Sigmoid colon (tissue), 4 donors: ENCODE data around the gene SLCO6A1.

Source experiments
- POLR2AphosphoS5 ChIP-seq, 4 donors: sonication (generic); formaldehyde crosslinking; IDR thresholded peaks; one replicate each; pipeline ENCODE4 v1.6.1; 2017; ENCODE audit warnings: antibody characterized with exemption in 4 of 4
- TF ChIP-seq, protein P1 (sequence below), 4 experiments: fragments of 450-650 bp in 3 of 4; fragments of 200-600 bp in 1 of 4; IDR thresholded peaks; one replicate each; pipeline ENCODE4 v1.5.1; 2016 to 2019; ENCODE audit warnings: antibody characterized with exemption in 4 of 4, mild to moderate bottlenecking in 3 of 4, moderate library complexity in 2 of 4

DNA sequence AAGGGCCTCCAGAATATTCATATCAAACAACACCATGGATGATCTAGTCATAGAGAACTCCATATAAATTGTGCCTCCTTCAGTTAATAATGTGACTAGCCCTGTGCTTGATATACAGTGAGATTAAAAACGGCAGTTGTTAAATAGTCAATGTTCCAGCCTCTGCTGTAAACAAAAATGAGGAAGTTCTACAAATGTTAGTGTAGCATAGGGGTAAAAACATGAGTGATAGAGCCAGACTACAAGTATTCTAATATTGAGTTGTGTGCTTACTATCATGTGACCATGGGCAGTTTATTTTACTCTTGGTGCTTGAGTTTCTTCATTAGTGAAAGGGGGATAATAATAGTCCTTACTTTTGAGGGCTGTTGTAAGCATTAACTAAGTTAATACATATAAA is 43.3 kb upstream of the SLCO6A1 start:
- TF ChIP-seq, protein P1, sequence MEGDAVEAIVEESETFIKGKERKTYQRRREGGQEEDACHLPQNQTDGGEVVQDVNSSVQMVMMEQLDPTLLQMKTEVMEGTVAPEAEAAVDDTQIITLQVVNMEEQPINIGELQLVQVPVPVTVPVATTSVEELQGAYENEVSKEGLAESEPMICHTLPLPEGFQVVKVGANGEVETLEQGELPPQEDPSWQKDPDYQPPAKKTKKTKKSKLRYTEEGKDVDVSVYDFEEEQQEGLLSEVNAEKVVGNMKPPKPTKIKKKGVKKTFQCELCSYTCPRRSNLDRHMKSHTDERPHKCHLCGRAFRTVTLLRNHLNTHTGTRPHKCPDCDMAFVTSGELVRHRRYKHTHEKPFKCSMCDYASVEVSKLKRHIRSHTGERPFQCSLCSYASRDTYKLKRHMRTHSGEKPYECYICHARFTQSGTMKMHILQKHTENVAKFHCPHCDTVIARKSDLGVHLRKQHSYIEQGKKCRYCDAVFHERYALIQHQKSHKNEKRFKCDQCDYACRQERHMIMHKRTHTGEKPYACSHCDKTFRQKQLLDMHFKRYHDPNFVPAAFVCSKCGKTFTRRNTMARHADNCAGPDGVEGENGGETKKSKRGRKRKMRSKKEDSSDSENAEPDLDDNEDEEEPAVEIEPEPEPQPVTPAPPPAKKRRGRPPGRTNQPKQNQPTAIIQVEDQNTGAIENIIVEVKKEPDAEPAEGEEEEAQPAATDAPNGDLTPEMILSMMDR (IDR thresholded peaks at IDR 0.05) = no peak
- TF ChIP-seq POLR2AphosphoS5 (IDR thresholded peaks at IDR 0.05) = no peak
